ENCODE data around the gene RNASEL. TPM values are rescaled to one million over a fixed set of nuclear protein-coding genes. Genes with fewer than 3 reads are reported as not detected.

RNASEL gene
- total RNA-seq, 1 donor from 2014 or later, result 3.3 TPM

DNA sequence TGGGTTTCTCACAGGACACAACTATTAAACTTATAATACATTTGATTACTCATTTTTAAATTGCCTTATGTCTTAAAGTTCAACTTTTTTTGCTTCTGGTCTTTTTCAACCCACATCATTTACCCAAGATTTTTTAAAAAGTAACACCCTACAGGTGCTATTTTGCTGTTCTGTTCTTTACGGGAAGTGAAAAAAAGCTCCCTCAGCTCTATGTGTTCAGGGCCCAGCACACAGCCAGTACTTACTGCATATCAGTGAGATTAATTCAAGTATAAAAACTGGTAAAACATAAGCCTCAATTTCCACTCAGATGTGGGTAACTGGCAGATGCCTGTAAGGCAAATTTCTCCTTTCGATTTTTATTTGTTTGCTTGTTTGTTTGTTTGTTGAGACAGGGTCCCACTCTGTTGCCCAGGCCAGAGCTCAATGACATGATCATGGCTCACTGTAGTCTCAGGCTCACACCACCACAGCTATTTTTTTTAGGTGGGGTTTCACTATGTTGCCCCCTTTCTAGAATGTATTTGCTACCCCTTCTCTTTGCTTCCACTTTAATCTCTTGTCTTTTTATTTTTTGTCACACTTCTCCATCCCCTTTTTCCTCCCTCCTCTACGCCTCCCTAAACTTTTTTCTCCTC is 20.3 kb downstream of the RNASEL start:
- Mint-ChIP-seq H3K27ac (ENCODE audit: unreplicated experiment) (no peak overlapping the region), H3K4me3 (no peak overlapping the region), H3K4me1 (no peaks in the 10 kb centered on the region), H3K9me3 (no peaks in the 10 kb centered on the region), H3K36me3 (ENCODE audit: low read depth) (no peaks in the 10 kb centered on the region), H3K27me3 (ENCODE audit: low read depth) (peaks cover 4% of the 10 kb centered on the region)
- TF ChIP-seq, protein P1, sequence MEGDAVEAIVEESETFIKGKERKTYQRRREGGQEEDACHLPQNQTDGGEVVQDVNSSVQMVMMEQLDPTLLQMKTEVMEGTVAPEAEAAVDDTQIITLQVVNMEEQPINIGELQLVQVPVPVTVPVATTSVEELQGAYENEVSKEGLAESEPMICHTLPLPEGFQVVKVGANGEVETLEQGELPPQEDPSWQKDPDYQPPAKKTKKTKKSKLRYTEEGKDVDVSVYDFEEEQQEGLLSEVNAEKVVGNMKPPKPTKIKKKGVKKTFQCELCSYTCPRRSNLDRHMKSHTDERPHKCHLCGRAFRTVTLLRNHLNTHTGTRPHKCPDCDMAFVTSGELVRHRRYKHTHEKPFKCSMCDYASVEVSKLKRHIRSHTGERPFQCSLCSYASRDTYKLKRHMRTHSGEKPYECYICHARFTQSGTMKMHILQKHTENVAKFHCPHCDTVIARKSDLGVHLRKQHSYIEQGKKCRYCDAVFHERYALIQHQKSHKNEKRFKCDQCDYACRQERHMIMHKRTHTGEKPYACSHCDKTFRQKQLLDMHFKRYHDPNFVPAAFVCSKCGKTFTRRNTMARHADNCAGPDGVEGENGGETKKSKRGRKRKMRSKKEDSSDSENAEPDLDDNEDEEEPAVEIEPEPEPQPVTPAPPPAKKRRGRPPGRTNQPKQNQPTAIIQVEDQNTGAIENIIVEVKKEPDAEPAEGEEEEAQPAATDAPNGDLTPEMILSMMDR (conservative IDR thresholded peaks at IDR 0.05), result no peak
- DNase-seq (ENCODE audit: low read depth, low spot score), result no peak

DNA sequence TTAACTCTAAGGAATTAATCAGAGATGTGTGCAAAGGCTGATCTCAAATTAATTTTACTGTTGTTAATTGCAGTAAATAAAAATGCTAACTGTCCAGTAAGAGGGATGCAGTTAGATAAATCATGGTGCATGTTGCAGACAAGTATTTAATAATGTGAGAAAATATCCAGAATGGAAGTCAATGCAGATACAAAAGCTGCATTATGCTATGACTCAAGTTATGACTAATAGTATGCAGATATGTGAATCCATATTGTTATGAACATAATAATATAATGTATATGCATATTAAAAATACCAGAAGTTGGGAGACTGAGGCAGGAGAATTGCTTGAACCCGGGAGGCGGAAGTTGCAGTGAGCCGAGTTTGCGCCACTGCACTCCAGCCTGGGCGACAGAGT is 21.4 kb downstream of the RNASEL start:
- Mint-ChIP-seq H3K27me3 (ENCODE audit: low read depth) (peaks cover 4% of the 10 kb centered on the region), H3K9me3 (no peaks in the 10 kb centered on the region), H3K4me1 (no peaks in the 10 kb centered on the region), H3K4me3 (no peak overlapping the region), H3K36me3 (ENCODE audit: low read depth) (no peaks in the 10 kb centered on the region), H3K27ac (ENCODE audit: unreplicated experiment) (no peak overlapping the region)
- TF ChIP-seq, protein P1 (conservative IDR thresholded peaks at IDR 0.05), result no peak
- no peak for DNase-seq (ENCODE audit: low read depth, low spot score)

DNA sequence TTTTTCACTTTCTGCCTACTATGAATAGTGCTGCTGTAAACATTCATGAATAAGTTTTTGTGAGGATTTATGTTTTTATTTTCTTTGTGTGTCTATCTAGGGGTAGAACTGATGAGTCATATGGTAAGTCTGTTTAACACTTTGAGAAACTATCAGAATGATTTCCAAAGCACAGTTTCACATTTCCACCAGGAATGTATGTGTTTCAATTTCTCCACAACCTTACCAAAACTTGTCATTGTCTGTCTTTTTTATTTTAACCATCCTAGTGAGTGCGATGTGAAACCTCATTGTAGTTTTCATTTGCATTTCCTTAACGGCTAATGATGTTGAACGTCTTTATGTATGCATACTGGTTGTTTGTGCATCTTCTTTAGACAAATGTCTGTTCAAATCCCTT is 23.5 kb downstream of the RNASEL start:
- DNase-seq (ENCODE audit: low read depth, low spot score), result no peak
- H3K4me3 Mint-ChIP-seq, result no peak overlapping the region
- no peaks in the 10 kb centered on the region for H3K9me3 Mint-ChIP-seq
- no peak overlapping the region for H3K27ac Mint-ChIP-seq (ENCODE audit: unreplicated experiment)
- H3K36me3 Mint-ChIP-seq (ENCODE audit: low read depth), result no peaks in the 10 kb centered on the region
- TF ChIP-seq, protein P1 (conservative IDR thresholded peaks at IDR 0.05), result no peak
- peaks cover 4% of the 10 kb centered on the region for H3K27me3 Mint-ChIP-seq (ENCODE audit: low read depth)
- no peaks in the 10 kb centered on the region for H3K4me1 Mint-ChIP-seq

DNA sequence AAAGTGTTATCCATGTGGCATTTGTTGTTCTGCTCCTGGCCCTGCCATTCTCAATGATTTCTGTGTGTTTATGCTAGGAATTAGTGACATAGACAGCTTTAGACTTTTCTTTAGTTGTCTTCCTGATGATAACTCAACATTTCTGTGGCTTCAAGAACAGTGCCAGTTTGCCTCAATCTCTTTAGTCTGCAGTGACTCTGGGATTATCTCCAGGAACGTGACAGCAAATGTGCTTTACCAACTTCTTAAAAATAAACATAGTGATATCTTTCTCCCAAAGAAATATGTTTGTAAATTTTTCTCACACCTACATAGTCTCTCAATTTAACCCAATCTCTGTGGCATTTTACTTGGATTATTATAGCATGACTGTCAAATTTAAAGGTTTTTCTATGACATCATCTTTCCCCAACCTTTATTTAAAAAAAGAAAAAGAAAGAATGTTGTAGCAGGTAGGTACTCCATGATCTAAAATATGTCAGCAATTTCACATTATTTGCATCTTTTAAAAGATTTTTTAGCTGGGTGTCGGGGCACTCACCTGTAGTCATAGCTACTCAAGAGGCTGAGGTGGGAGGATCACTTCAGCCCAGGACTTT is 24.6 kb downstream of the RNASEL start:
- Mint-ChIP-seq H3K4me1 (no peaks in the 10 kb centered on the region), H3K9me3 (no peaks in the 10 kb centered on the region), H3K4me3 (no peak overlapping the region), H3K27me3 (ENCODE audit: low read depth) (peaks cover 4% of the 10 kb centered on the region), H3K36me3 (ENCODE audit: low read depth) (no peaks in the 10 kb centered on the region), H3K27ac (ENCODE audit: unreplicated experiment) (no peak overlapping the region)
- no peak for DNase-seq (ENCODE audit: low read depth, low spot score)
- TF ChIP-seq, protein P1 (conservative IDR thresholded peaks at IDR 0.05), result no peak

DNA sequence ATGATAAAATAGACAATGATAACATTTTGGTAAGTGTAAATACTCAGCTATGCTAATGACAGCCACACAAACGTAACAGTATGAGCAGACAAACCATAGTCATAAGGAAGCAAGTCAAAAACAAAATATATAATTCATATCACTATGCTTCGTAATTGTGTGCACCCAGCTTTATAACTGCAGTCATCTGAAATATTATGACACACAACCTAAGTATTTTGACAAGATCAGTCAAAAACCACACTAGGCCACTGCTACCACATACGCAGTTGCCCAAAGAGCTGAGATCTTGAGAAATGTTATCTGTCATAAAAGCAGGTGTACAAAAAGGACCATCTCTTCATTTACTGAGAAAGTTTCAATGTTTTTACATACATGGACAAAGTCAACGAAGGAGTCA is 26.0 kb downstream of the RNASEL start:
- Mint-ChIP-seq H3K4me1 (no peaks in the 10 kb centered on the region), H3K27ac (ENCODE audit: unreplicated experiment) (no peak overlapping the region), H3K27me3 (ENCODE audit: low read depth) (peaks cover 4% of the 10 kb centered on the region), H3K9me3 (no peaks in the 10 kb centered on the region), H3K36me3 (ENCODE audit: low read depth) (no peaks in the 10 kb centered on the region), H3K4me3 (no peak overlapping the region)
- TF ChIP-seq, protein P1 (conservative IDR thresholded peaks at IDR 0.05), result no peak
- no peak for DNase-seq (ENCODE audit: low read depth, low spot score)
